ENCODE data around the gene LMBR1. TPM values are rescaled to one million over a fixed set of nuclear protein-coding genes. Genes with fewer than 3 reads are reported as not detected.

LMBR1 gene
- total and polyA plus RNA-seq, 2 of the 13 experiments (the other 11 are each of a cell fraction or from before 2014, with no cell fraction given): 20.9 to 39.6 TPM

DNA sequence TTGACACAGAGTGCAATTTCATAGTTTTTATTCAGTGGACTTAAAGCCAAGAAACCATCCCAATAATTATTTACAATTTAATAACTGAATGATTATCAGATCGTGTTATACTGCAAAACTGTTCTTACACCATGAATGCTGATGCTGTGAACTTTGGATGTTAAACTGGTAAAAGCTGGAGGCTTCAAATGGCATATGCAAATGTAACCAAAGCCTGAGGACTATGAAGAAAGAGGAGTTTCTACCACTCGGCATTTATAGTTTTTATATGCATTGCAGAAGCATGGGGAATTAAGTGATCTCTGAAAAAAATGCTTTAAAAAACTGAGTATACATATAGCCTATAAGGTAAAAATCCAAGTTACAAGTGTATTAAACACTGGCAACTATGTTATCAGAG, 210.1 kb downstream of the LMBR1 start:
- DNase-seq (ENCODE audit: low spot score) (no peak), FAIRE-seq (no peak), ATAC-seq (no peak)
- Histone ChIP-seq H2AFZ (ENCODE audit: low read length) (no peak overlapping the region), H3K79me2 (ENCODE audit: insufficient read depth, low read length) (no peaks in the 10 kb centered on the region), H3K4me1 (ENCODE audit: insufficient read depth, low read length) (no peaks in the 10 kb centered on the region), H4K20me1 (ENCODE audit: insufficient read depth, low read length) (no peaks in the 10 kb centered on the region), H3K27me3 (ENCODE audit: control insufficient read depth in 1 of 2, insufficient read depth in 2 of 2, low read length in 2 of 2) (no peaks in the 10 kb centered on the region), H3K9me3 (ENCODE audit: low read length) (no peaks in the 10 kb centered on the region), H3K4me3 (replicated peaks in 1 of 3; ENCODE audit: insufficient read depth in 1 of 3, low read depth in 2 of 3, low read length in 3 of 3) (no peak overlapping the region), H3K27ac (ENCODE audit: extremely low read length, insufficient read depth, low read length) (no peak overlapping the region), H3K4me2 (ENCODE audit: low read depth, low read length) (no peak overlapping the region), H3K9ac (ENCODE audit: insufficient read depth, low read depth, low read length) (no peak overlapping the region), H3K36me3 (replicated peaks in 1 of 2; ENCODE audit: control insufficient read depth in 1 of 2, insufficient read depth in 2 of 2, low read length in 2 of 2) (peaks cover 8 to 34% of the 10 kb centered on the region in 2 experiments)
- POLR2A ChIA-PET: no interaction called here
- no TSS peak for BruUV-seq (replicated peaks)
- intact Hi-C loops (cut with micrococcal nuclease; ENCODE audit: unreplicated experiment) (no loop called here), in situ Hi-C loops (cut with HindIII; ENCODE audit: extremely low pct_ligation_motif_present, low pct_unique_long_range_greater_than_20kb) (no loop called here)
- CTCF ChIA-PET (ENCODE audit: low intra/inter-chr PET ratio, low total read pairs): no interaction called here
- 86% methylated on average over 2 of the region's 2 CpGs for WGBS (ENCODE audit: low lambda C conversion rate)
- TF ChIP-seq CCAR2 (optimal IDR thresholded peaks at IDR 0.05; ENCODE audit: low read depth, low read length) (no peak), ZSCAN30 (CRISPR knock-in tag; IDR thresholded peaks at IDR 0.05) (no peak), ATAD3A (CRISPR knock-in tag; IDR thresholded peaks at IDR 0.05) (no peak), CENPX (CRISPR knock-in tag; IDR thresholded peaks at IDR 0.05) (no peak), SRSF4 (IDR thresholded peaks at IDR 0.05; ENCODE audit: low read depth, low read length, poor library complexity, severe bottlenecking) (no peak), PHF8 (CRISPR knock-in tag; IDR thresholded peaks at IDR 0.05) (no peak), ZNF891 (CRISPR knock-in tag; IDR thresholded peaks at IDR 0.05) (no peak), ZUFSP (CRISPR knock-in tag; IDR thresholded peaks at IDR 0.05; ENCODE audit: borderline replicate concordance) (no peak), TMF1 (CRISPR knock-in tag; IDR thresholded peaks at IDR 0.05; ENCODE audit: low read depth) (no peak), HIC2 (CRISPR knock-in tag; IDR thresholded peaks at IDR 0.05; ENCODE audit: low read depth) (no peak), ZNF556 (CRISPR knock-in tag; IDR thresholded peaks at IDR 0.05; ENCODE audit: borderline replicate concordance) (no peak), ZNF619 (CRISPR knock-in tag; IDR thresholded peaks at IDR 0.05) (no peak), ZNF782 (CRISPR knock-in tag; IDR thresholded peaks at IDR 0.05; ENCODE audit: borderline replicate concordance) (no peak), SMC3 (IDR thresholded peaks at IDR 0.05; ENCODE audit: low read length) (no peak), ATF7-NPFF (CRISPR knock-in tag; IDR thresholded peaks at IDR 0.05; ENCODE audit: low read depth) (no peak), NCOA5 (CRISPR knock-in tag; IDR thresholded peaks at IDR 0.05) (no peak), XRCC5 (optimal IDR thresholded peaks at IDR 0.05; ENCODE audit: low read length) (no peak), ZNF550 (CRISPR knock-in tag; IDR thresholded peaks at IDR 0.05; ENCODE audit: borderline replicate concordance) (no peak)
- TF ChIP-seq, protein P1, sequence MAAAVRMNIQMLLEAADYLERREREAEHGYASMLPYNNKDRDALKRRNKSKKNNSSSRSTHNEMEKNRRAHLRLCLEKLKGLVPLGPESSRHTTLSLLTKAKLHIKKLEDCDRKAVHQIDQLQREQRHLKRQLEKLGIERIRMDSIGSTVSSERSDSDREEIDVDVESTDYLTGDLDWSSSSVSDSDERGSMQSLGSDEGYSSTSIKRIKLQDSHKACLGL (CRISPR knock-in tag; IDR thresholded peaks at IDR 0.05): no peak

Data from HepG2 (cell line).